Karpas-422 (cell line): Measurements from ENCODE around the gene KRT34. TPM values are rescaled to one million over a fixed set of nuclear protein-coding genes. Genes with fewer than 3 reads are reported as not detected.
"Not testable (repeated sequence)": the region's sequence is repeated elsewhere in the genome, so short reads cannot be mapped to it uniquely, and the experiment has no call there.

ENCODE experiments used
- DNase-seq: peaks from one replicate; pipeline ENCODE4 v3.0.0-alpha.2; 2015
- H2AFZ ChIP-seq: fragments of 200-600 bp; sonication (generic); 2 replicates; pipeline ENCODE4 v1.6.1; 2014; ENCODE audit warnings: antibody characterized with exemption, low read length, mixed read lengths
- H3K27ac ChIP-seq: fragments of 200-600 bp; sonication (generic); 2 replicates; pipeline ENCODE4 v1.5.1; 2014; ENCODE audit warnings: mild to moderate bottlenecking, low read length, moderate library complexity
- H3K27me3 ChIP-seq: fragments of 200-600 bp; sonication (generic); 2 replicates; pipeline ENCODE4 v1.6.1; 2014; ENCODE audit warnings: low read length, mixed read lengths
- H3K36me3 ChIP-seq: fragments of 200-600 bp; sonication (generic); 2 replicates; pipeline ENCODE4 v1.6.1; 2014; ENCODE audit warnings: low read length, mixed read lengths; ENCODE audit not compliant: insufficient read depth
- H3K4me1 ChIP-seq: fragments of 200-600 bp; sonication (generic); 2 replicates; pipeline ENCODE4 v1.6.1; 2014; ENCODE audit warnings: mild to moderate bottlenecking, low read length, mixed read lengths
- H3K4me2 ChIP-seq: fragments of 200-600 bp; sonication (generic); 2 replicates; pipeline ENCODE4 v1.6.1; 2014; ENCODE audit warnings: low read length, low read depth, mild to moderate bottlenecking; ENCODE audit not compliant: poor library complexity, severe bottlenecking
- H3K4me3 ChIP-seq: fragments of 200-600 bp; sonication (generic); 2 replicates; pipeline ENCODE4 v1.5.1; 2014; ENCODE audit warnings: mild to moderate bottlenecking, antibody characterized with exemption, low read length, mixed read lengths
- H3K79me2 ChIP-seq: fragments of 200-600 bp; sonication (generic); 2 replicates; pipeline ENCODE4 v1.6.1; 2014; ENCODE audit warnings: mild to moderate bottlenecking, low read length, mixed read lengths
- H3K9ac ChIP-seq: fragments of 200-600 bp; sonication (generic); 2 replicates; pipeline ENCODE4 v1.6.0; 2014; ENCODE audit warnings: low read length
- H3K9me2 ChIP-seq: fragments of 200-600 bp; sonication (generic), shearing (Covaris generic); replicated peaks from 2 replicates; pipeline ENCODE4 v1.6.0; 2014; ENCODE audit warnings: mild to moderate bottlenecking, low read length, moderate library complexity; ENCODE audit not compliant: insufficient read depth
- H3K9me3 ChIP-seq: fragments of 300-700, 200-600 bp; sonication (generic); 2 replicates; pipeline ENCODE4 v1.6.1; 2014; ENCODE audit warnings: low read length, mixed read lengths
- H4K20me1 ChIP-seq: fragments of 200-600 bp; sonication (generic); 2 replicates; pipeline ENCODE4 v1.6.1; 2014; ENCODE audit warnings: mild to moderate bottlenecking, antibody characterized with exemption, low read length, low read depth; ENCODE audit not compliant: insufficient read depth
- total RNA-seq: library from RNA; depleted of rRNA; stranded (reverse); fragments of >200 nt; shearing (Covaris generic); gene quantifications from 2 replicates; pipeline ENCODE4 v1.2.3, GENCODE V29; 2014; ENCODE audit warnings: low replicate concordance

Gene KRT34
- total RNA-seq, 1 experiment from 2014 or later = not detected

GRCh38 chr17:41396996-41397660, 15.0 kb upstream of the KRT34 start, which contains the start of gene KRT31:
Gene KRT31 (minus strand): TSS chr17:41397608. CDS start chr17:41397539, 69 bp downstream.
- H3K4me1 ChIP-seq = no peaks in the 10 kb centered on the region
- H3K9ac ChIP-seq = no peak within 1 kb of the TSS
- no peaks in the 10 kb centered on the region for H3K36me3 ChIP-seq
- no peaks in the 10 kb centered on the region for H3K27me3 ChIP-seq
- H3K9me2 ChIP-seq = no peaks in the 10 kb centered on the region
- H4K20me1 ChIP-seq = no peaks in the 10 kb centered on the region
- no peak for DNase-seq
- H3K4me3 ChIP-seq = no peak within 1 kb of the TSS
- no peak within 1 kb of the TSS for H3K4me2 ChIP-seq
- no peak within 1 kb of the TSS for H3K27ac ChIP-seq
- no peaks in the 10 kb centered on the region for H3K9me3 ChIP-seq
- H2AFZ ChIP-seq = no peak within 1 kb of the TSS
- H3K79me2 ChIP-seq = no peaks in the 10 kb centered on the region

GRCh38 chr17:41396340-41396739, 14.2 kb upstream of the KRT34 start:
- no peak overlapping the region for H3K27ac ChIP-seq
- H3K36me3 ChIP-seq = no peaks in the 10 kb centered on the region
- no peak for DNase-seq
- H3K4me3 ChIP-seq = no peak overlapping the region
- H2AFZ ChIP-seq = no peak overlapping the region
- no peaks in the 10 kb centered on the region for H3K79me2 ChIP-seq
- H4K20me1 ChIP-seq = no peaks in the 10 kb centered on the region
- H3K27me3 ChIP-seq = no peaks in the 10 kb centered on the region
- H3K9me2 ChIP-seq = no peaks in the 10 kb centered on the region
- no peaks in the 10 kb centered on the region for H3K4me1 ChIP-seq
- H3K4me2 ChIP-seq = no peak overlapping the region
- H3K9me3 ChIP-seq = no peaks in the 10 kb centered on the region
- H3K9ac ChIP-seq = no peak overlapping the region

GRCh38 chr17:41395611-41396010, 13.5 kb upstream of the KRT34 start:
- H4K20me1 ChIP-seq = no peaks in the 10 kb centered on the region
- no peak overlapping the region for H3K27ac ChIP-seq
- H3K27me3 ChIP-seq = no peaks in the 10 kb centered on the region
- H3K9ac ChIP-seq = no peak overlapping the region
- no peaks in the 10 kb centered on the region for H3K9me3 ChIP-seq
- no peaks in the 10 kb centered on the region for H3K79me2 ChIP-seq
- H3K36me3 ChIP-seq = no peaks in the 10 kb centered on the region
- no peaks in the 10 kb centered on the region for H3K9me2 ChIP-seq
- H3K4me2 ChIP-seq = no peak overlapping the region
- no peak for DNase-seq
- H3K4me1 ChIP-seq = no peaks in the 10 kb centered on the region
- no peak overlapping the region for H3K4me3 ChIP-seq
- H2AFZ ChIP-seq = no peak overlapping the region

GRCh38 chr17:41395044-41395443, 12.9 kb upstream of the KRT34 start:
- H3K36me3 ChIP-seq, H3K79me2 ChIP-seq, DNase-seq, H3K9me3 ChIP-seq, H3K27ac ChIP-seq, H3K4me1 ChIP-seq, H3K4me2 ChIP-seq, H2AFZ ChIP-seq, H3K9me2 ChIP-seq, H3K4me3 ChIP-seq, H3K27me3 ChIP-seq, H4K20me1 ChIP-seq, H3K9ac ChIP-seq: not testable (repeated sequence)

- Histone ChIP-seq H3K9me3 (no peaks in the 10 kb centered on the region), H3K27me3 (no peaks in the 10 kb centered on the region), H3K4me1 (no peaks in the 10 kb centered on the region), H3K79me2 (no peaks in the 10 kb centered on the region), H3K27ac (no peak overlapping the region), H3K4me3 (no peak overlapping the region), H3K9me2 (no peaks in the 10 kb centered on the region), H3K9ac (no peak overlapping the region), H3K36me3 (no peaks in the 10 kb centered on the region), H2AFZ (no peak overlapping the region), H4K20me1 (no peaks in the 10 kb centered on the region), H3K4me2 (no peak overlapping the region)
- DNase-seq = no peak
Measured at GRCh38 chr17:41394254-41394996, 12.3 kb upstream of the KRT34 start.

- H3K27me3 ChIP-seq = no peaks in the 10 kb centered on the region
- H2AFZ ChIP-seq = no peak overlapping the region
- H4K20me1 ChIP-seq = no peaks in the 10 kb centered on the region
- H3K36me3 ChIP-seq = no peaks in the 10 kb centered on the region
- H3K79me2 ChIP-seq = no peaks in the 10 kb centered on the region
- no peak overlapping the region for H3K9ac ChIP-seq
- no peak overlapping the region for H3K4me2 ChIP-seq
- H3K9me3 ChIP-seq = no peaks in the 10 kb centered on the region
- no peak overlapping the region for H3K27ac ChIP-seq
- H3K4me3 ChIP-seq = no peak overlapping the region
- no peak for DNase-seq
- no peaks in the 10 kb centered on the region for H3K9me2 ChIP-seq
- H3K4me1 ChIP-seq = no peaks in the 10 kb centered on the region
Measured at GRCh38 chr17:41393826-41394225, 11.7 kb upstream of the KRT34 start.

GRCh38 chr17:41393294-41393693, 11.2 kb upstream of the KRT34 start:
- H3K27me3 ChIP-seq = no peaks in the 10 kb centered on the region
- H2AFZ ChIP-seq = no peak overlapping the region
- no peaks in the 10 kb centered on the region for H3K4me1 ChIP-seq
- DNase-seq = no peak
- no peak overlapping the region for H3K4me3 ChIP-seq
- no peak overlapping the region for H3K9ac ChIP-seq
- H4K20me1 ChIP-seq = no peaks in the 10 kb centered on the region
- H3K36me3 ChIP-seq = no peaks in the 10 kb centered on the region
- H3K9me3 ChIP-seq = no peaks in the 10 kb centered on the region
- no peak overlapping the region for H3K4me2 ChIP-seq
- H3K79me2 ChIP-seq = no peaks in the 10 kb centered on the region
- H3K9me2 ChIP-seq = no peaks in the 10 kb centered on the region
- H3K27ac ChIP-seq = no peak overlapping the region

- no peak overlapping the region for H3K4me2 ChIP-seq
- H3K4me1 ChIP-seq = no peaks in the 10 kb centered on the region
- no peaks in the 10 kb centered on the region for H3K79me2 ChIP-seq
- no peaks in the 10 kb centered on the region for H4K20me1 ChIP-seq
- DNase-seq = no peak
- H3K36me3 ChIP-seq = no peaks in the 10 kb centered on the region
- no peaks in the 10 kb centered on the region for H3K27me3 ChIP-seq
- no peak overlapping the region for H2AFZ ChIP-seq
- no peak overlapping the region for H3K9ac ChIP-seq
- H3K4me3 ChIP-seq = no peak overlapping the region
- no peak overlapping the region for H3K27ac ChIP-seq
- no peaks in the 10 kb centered on the region for H3K9me2 ChIP-seq
- H3K9me3 ChIP-seq = 0 out of 2 replicates have a peak, but pooled peaks cover 3% of the 10 kb centered on the region
Measured at GRCh38 chr17:41392278-41392677, 10.2 kb upstream of the KRT34 start.
